Tibial nerve (tissue), 4 donors: ENCODE data around the gene C1orf226.

Source experiments
- EP300 ChIP-seq, 2 donors: sonication (generic); formaldehyde crosslinking; IDR thresholded peaks; one replicate each; pipeline ENCODE4 v1.6.1; 2017; ENCODE audit warnings: antibody characterized with exemption in 2 of 2, mild to moderate bottlenecking in 1 of 2
- TF ChIP-seq, protein P1 (sequence below), 5 experiments: fragments of 200-600 bp in 3 of 5; fragments of 450-650 bp in 2 of 5; sonication (generic) in 3 of 5; IDR thresholded peaks; one replicate each; pipeline ENCODE4 v1.5.1; 2016 to 2019; ENCODE audit warnings: antibody characterized with exemption in 5 of 5, mild to moderate bottlenecking in 3 of 5, moderate library complexity in 2 of 5

- TF ChIP-seq, protein P1, sequence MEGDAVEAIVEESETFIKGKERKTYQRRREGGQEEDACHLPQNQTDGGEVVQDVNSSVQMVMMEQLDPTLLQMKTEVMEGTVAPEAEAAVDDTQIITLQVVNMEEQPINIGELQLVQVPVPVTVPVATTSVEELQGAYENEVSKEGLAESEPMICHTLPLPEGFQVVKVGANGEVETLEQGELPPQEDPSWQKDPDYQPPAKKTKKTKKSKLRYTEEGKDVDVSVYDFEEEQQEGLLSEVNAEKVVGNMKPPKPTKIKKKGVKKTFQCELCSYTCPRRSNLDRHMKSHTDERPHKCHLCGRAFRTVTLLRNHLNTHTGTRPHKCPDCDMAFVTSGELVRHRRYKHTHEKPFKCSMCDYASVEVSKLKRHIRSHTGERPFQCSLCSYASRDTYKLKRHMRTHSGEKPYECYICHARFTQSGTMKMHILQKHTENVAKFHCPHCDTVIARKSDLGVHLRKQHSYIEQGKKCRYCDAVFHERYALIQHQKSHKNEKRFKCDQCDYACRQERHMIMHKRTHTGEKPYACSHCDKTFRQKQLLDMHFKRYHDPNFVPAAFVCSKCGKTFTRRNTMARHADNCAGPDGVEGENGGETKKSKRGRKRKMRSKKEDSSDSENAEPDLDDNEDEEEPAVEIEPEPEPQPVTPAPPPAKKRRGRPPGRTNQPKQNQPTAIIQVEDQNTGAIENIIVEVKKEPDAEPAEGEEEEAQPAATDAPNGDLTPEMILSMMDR (IDR thresholded peaks at IDR 0.05): no peak
- TF ChIP-seq EP300 (IDR thresholded peaks at IDR 0.05): no peak
Measured at GRCh38 chr1:162368451-162368850, 13.1 kb upstream of the C1orf226 start.
